ENCODE measurements around the gene SHISA4.

- no peak for TF ChIP-seq CTCF (IDR thresholded peaks at IDR 0.05; ENCODE audit: insufficient read depth, low read depth, low read length)
- no peak for TF ChIP-seq EZH2 (IDR thresholded peaks at IDR 0.05; ENCODE audit: insufficient read depth, low read length)
These were observed 6.5 kb downstream of the SHISA4 start for GRCh38 chr1:201895120-201895665.
